Measurements from ENCODE around the gene ECM2.

DNA sequence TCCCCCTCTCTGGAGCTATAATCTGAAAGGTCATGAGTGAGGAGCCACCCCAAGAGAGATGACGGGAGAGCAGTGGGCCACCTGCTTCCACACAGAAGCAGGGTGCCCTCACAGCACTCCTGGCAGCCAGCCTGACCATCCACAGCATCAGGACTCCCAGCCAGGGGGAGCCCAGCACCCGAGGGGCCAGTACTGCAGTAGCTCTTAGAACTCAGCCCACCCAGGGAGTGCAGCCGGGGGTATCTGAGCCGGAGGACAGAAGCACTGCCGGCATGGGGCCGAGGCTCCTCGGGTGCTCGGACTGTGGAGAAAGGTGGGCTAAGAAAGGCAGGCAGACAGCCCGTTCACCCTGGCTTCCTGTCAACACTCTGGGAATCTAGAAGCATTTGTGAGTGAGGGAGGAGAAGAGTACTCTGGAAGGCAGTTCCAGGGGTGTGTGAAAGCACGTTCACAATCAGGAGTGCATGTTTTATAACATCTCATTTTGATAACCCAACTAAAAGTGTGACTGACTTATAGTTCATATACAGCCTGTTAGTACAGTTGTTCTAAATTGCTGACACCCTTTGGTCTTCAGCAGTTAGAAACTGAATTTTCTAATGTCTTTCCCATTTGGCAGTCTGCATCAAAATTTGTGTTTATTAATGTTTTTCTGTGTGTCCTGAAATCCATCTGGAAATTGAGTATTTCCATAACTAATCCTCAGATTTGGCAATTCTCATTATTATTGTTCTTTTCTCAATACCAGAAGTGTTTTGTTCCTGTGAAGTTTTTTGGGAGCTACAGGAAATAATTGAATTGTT is 27.6 kb downstream of the ECM2 start:
- TF ChIP-seq, protein P1, sequence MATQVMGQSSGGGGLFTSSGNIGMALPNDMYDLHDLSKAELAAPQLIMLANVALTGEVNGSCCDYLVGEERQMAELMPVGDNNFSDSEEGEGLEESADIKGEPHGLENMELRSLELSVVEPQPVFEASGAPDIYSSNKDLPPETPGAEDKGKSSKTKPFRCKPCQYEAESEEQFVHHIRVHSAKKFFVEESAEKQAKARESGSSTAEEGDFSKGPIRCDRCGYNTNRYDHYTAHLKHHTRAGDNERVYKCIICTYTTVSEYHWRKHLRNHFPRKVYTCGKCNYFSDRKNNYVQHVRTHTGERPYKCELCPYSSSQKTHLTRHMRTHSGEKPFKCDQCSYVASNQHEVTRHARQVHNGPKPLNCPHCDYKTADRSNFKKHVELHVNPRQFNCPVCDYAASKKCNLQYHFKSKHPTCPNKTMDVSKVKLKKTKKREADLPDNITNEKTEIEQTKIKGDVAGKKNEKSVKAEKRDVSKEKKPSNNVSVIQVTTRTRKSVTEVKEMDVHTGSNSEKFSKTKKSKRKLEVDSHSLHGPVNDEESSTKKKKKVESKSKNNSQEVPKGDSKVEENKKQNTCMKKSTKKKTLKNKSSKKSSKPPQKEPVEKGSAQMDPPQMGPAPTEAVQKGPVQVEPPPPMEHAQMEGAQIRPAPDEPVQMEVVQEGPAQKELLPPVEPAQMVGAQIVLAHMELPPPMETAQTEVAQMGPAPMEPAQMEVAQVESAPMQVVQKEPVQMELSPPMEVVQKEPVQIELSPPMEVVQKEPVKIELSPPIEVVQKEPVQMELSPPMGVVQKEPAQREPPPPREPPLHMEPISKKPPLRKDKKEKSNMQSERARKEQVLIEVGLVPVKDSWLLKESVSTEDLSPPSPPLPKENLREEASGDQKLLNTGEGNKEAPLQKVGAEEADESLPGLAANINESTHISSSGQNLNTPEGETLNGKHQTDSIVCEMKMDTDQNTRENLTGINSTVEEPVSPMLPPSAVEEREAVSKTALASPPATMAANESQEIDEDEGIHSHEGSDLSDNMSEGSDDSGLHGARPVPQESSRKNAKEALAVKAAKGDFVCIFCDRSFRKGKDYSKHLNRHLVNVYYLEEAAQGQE (IDR thresholded peaks at IDR 0.05; ENCODE audit: insufficient read depth in 1 of 2, low read depth in 2 of 2, low read length in 2 of 2), result no peak
- TF ChIP-seq TAF1 (IDR thresholded peaks at IDR 0.05; ENCODE audit: borderline replicate concordance, insufficient read depth, low read length), result no peak
- no peak for TF ChIP-seq POLR2AphosphoS5 (IDR thresholded peaks at IDR 0.05; ENCODE audit: low read depth, low read length)
- TF ChIP-seq SIN3A (IDR thresholded peaks at IDR 0.05; ENCODE audit: borderline replicate concordance, insufficient read depth, low read length), result no peak
- no peak for TF ChIP-seq FOXP2 (optimal IDR thresholded peaks at IDR 0.05; ENCODE audit: borderline replicate concordance, extremely low read depth, extremely low read length, insufficient read depth)

Measured in PFSK-1 (cell line).